ENCODE measurements around the gene KRT15. TPM values are rescaled to one million over a fixed set of nuclear protein-coding genes. Genes with fewer than 3 reads are reported as not detected.

The KRT15 gene
- not detected for polyA plus RNA-seq (2012; ENCODE audit: insufficient read depth, insufficient read length, low read depth)

DNA sequence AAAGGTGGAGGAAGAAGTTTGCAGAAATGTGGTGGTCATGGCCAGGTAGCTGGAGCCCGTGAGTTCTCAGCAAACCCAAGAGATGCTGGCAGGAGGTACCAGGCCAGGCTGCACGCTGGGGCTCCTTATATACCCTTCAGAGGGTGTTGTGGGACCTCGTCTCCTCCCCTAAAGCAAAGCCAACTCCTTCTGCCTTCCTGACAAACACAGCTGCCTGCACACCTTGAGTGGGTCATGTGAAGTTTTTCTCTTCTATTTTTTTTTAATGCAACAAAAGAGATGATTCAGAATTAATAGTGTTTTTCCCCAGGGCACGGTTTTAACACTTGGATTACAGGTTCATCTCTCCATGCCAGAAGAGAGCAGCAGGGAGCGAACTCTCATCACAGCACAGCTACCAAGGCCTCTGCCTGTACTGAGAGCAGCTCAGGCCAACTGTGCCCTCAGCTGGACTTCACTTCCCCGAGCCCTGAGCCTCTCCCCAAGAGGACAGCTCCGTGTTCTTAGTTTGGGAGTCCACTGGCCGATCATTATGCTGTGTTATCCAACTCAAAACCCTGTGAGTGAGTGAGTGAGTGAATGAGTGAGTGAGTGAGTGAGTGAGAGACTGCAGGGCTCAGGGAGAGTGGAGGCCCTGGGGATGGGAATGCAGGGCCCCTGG is at the start of gene KRT15:
TSS of gene KRT15 (minus strand) at position 102 of the 661 bp plus-strand sequence. CDS start at position 39, 63 bp downstream.
- no peak for DNase-seq
- peaks cover 45% of the 10 kb centered on the region for H3K4me1 ChIP-seq

DNA sequence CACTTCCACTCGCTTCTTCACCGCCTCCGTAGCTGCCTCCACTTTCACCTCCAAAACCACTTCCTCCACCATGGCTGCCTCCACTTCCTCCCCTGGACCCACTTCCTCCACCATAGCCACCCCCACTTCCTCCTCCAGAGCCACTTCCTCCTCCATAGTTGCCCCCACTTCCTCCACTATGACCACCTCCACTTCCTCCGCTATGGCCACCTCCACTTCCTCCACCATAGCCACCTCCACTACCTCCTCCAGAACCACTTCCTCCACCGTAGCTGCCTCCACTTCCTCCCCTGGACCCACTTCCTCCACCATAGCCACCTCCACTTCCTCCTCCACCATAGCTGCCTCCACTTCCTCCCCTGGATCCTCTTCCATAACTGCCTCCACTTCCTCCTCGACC is 48.6 kb upstream of the KRT15 start:
- Histone ChIP-seq H3K4me1 (0 out of 2 replicates have a peak, but pooled peaks cover 4% of the 10 kb centered on the region), H3K36me3 (no peaks in the 10 kb centered on the region), H3K4me3 (ENCODE audit: low read depth, low read length) (no peak overlapping the region), H3K9me3 (no peaks in the 10 kb centered on the region), H3K27me3 (no peaks in the 10 kb centered on the region)
- no peak for DNase-seq
- TF ChIP-seq, protein P1, sequence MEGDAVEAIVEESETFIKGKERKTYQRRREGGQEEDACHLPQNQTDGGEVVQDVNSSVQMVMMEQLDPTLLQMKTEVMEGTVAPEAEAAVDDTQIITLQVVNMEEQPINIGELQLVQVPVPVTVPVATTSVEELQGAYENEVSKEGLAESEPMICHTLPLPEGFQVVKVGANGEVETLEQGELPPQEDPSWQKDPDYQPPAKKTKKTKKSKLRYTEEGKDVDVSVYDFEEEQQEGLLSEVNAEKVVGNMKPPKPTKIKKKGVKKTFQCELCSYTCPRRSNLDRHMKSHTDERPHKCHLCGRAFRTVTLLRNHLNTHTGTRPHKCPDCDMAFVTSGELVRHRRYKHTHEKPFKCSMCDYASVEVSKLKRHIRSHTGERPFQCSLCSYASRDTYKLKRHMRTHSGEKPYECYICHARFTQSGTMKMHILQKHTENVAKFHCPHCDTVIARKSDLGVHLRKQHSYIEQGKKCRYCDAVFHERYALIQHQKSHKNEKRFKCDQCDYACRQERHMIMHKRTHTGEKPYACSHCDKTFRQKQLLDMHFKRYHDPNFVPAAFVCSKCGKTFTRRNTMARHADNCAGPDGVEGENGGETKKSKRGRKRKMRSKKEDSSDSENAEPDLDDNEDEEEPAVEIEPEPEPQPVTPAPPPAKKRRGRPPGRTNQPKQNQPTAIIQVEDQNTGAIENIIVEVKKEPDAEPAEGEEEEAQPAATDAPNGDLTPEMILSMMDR (IDR thresholded peaks at IDR 0.05; ENCODE audit: low read depth, low read length): no peak

More for the DNA sequence above, at the start of gene KRT15:
- H3K9me3 ChIP-seq: no peaks in the 10 kb centered on the region
- TF ChIP-seq, protein P1 (IDR thresholded peaks at IDR 0.05; ENCODE audit: low read depth, low read length): no peak
- H3K36me3 ChIP-seq: no peaks in the 10 kb centered on the region
- no peak within 1 kb of the TSS for H3K4me3 ChIP-seq (ENCODE audit: low read depth, low read length)
- no peaks in the 10 kb centered on the region for H3K27me3 ChIP-seq

DNA sequence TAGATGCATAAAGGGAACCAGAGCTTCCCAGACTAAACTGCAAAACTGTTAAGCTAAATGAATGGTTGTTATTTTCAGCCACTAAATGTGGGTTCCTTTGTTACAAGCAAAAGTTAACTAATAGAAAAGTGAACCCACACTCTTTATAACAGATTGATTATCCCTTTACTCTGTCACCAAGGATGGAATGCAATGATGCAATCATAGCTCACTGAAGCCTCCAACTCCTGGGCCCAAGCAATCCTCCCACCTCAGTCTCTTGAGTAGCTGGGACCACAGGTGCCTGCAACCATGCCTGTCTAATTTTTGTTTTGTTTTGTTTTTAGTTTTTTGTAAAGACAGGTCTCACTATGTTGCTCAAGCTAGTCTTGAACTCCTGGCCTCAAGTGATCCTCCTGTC is 46.6 kb upstream of the KRT15 start:
- no peaks in the 10 kb centered on the region for H3K36me3 ChIP-seq
- no peaks in the 10 kb centered on the region for H3K27me3 ChIP-seq
- H3K9me3 ChIP-seq: no peaks in the 10 kb centered on the region
- H3K4me1 ChIP-seq: no peaks in the 10 kb centered on the region
- no peak overlapping the region for H3K4me3 ChIP-seq (ENCODE audit: low read depth, low read length)
- DNase-seq: no peak
- TF ChIP-seq, protein P1 (IDR thresholded peaks at IDR 0.05; ENCODE audit: low read depth, low read length): no peak

DNA sequence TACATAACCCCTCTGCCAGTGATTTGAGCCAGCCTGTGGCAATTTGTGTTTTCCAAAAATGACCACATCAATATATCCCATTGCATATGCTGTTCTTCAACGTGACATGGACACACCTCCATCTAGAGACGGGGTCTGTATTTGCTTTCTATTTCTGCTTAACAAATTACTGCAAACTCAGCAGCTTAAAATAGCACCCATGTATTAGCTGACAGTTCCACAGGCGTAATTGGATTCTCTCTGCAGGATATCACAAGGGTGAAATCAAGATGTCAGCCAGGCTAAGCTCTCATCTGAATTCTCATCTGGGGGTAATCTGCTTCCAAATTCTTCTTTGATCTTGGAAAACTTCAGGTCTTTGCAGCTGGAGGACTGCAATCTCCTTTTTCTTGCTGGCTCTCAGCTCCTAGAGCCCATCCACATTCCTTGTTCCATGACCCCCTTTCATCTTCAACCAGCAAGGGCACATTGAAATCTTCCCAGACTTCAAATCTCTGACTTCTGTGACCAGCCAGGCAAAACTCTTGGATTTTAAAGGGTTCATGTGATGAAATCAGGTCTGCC is 45.0 kb upstream of the KRT15 start:
- H3K36me3 ChIP-seq: no peaks in the 10 kb centered on the region
- no peak overlapping the region for H3K4me3 ChIP-seq (ENCODE audit: low read depth, low read length)
- no peak for DNase-seq
- H3K4me1 ChIP-seq: 0 out of 2 replicates have a peak, but pooled peaks cover 5% of the 10 kb centered on the region
- no peaks in the 10 kb centered on the region for H3K9me3 ChIP-seq
- TF ChIP-seq, protein P1 (IDR thresholded peaks at IDR 0.05; ENCODE audit: low read depth, low read length): no peak
- no peaks in the 10 kb centered on the region for H3K27me3 ChIP-seq

DNA sequence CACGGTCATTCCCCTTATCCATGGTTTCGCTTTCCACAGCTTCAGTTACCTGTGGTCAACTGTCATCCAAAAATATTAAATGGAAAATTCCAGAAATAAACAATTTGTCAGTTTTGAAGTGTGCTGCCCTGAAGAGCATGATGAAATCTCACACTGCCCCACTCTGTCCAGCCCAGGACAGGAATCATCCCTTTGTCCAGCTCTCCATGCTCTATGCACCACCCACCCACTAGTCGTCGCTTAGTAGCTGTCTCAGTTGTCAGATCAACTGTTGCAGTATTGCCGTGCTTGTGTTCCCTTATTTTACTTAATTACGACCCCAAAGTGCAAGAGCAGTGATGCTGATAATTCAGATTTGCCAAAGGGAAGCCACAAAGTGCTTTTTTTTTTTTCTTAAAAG is 42.9 kb upstream of the KRT15 start:
- 0 out of 2 replicates have a peak, but pooled peaks cover 5% of the 10 kb centered on the region for H3K4me1 ChIP-seq
- H3K36me3 ChIP-seq: no peaks in the 10 kb centered on the region
- no peaks in the 10 kb centered on the region for H3K27me3 ChIP-seq
- no peak overlapping the region for H3K4me3 ChIP-seq (ENCODE audit: low read depth, low read length)
- TF ChIP-seq, protein P1 (IDR thresholded peaks at IDR 0.05; ENCODE audit: low read depth, low read length): no peak
- DNase-seq: no peak
- H3K9me3 ChIP-seq: no peaks in the 10 kb centered on the region

DNA sequence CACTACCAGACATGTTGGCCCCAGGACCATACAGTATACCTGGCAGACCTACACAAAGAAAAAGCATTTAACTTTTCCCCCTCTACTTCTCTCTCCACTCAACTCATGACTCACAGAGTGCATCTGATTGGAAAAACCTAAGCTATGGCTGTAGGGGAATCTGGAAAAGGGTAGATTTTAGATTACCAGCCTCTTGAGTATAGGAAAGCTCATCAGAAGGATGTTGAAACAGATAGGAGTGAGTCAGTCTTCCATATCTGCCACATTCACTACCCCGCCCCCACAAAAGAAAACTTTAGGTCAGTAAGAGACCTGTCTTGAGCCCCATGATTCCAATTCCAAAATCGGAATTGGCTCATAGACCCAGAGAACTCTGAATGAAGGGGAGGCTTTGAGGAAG is 40.9 kb upstream of the KRT15 start:
- H3K27me3 ChIP-seq: no peaks in the 10 kb centered on the region
- H3K36me3 ChIP-seq: no peaks in the 10 kb centered on the region

More for the DNA sequence above, 40.9 kb upstream of the KRT15 start:
- H3K9me3 ChIP-seq: no peaks in the 10 kb centered on the region
- H3K4me3 ChIP-seq (ENCODE audit: low read depth, low read length): no peak overlapping the region
- no peak for DNase-seq
- H3K4me1 ChIP-seq: 0 out of 2 replicates have a peak, but pooled peaks cover 5% of the 10 kb centered on the region
- TF ChIP-seq, protein P1 (IDR thresholded peaks at IDR 0.05; ENCODE audit: low read depth, low read length): no peak

Measured in BE2C (cell line).